PFSK-1 (cell line): ENCODE data around the gene PLEKHM3.

Source experiments
- FOXP2 ChIP-seq: optimal IDR thresholded peaks from 2 replicates; pipeline ENCODE3; 2011; ENCODE audit warnings: borderline replicate concordance, control low read depth, inconsistent platforms; ENCODE audit not compliant: insufficient read depth; ENCODE audit errors: extremely low read length, extremely low read depth
- POLR2AphosphoS5 ChIP-seq: IDR thresholded peaks from 2 replicates; pipeline ENCODE4 v1.6.1; 2012; ENCODE audit warnings: low read depth, mild to moderate bottlenecking, control low read depth, low read length, moderate library complexity
- REST ChIP-seq, 2 experiments: IDR thresholded peaks; 2 replicates each; pipeline versions ENCODE4 v1.6.1 to v1.8.0; 2011 to 2012; ENCODE audit warnings: low read depth in 2 of 2, low read length in 2 of 2, control low read depth in 1 of 2, inconsistent platforms in 1 of 2, mild to moderate bottlenecking in 1 of 2, moderate library complexity in 1 of 2; ENCODE audit not compliant: insufficient read depth in 1 of 2
- SIN3A ChIP-seq: IDR thresholded peaks from 2 replicates; pipeline ENCODE4 v1.6.1; 2012; ENCODE audit warnings: mild to moderate bottlenecking, low read length, moderate library complexity, borderline replicate concordance; ENCODE audit not compliant: insufficient read depth

GRCh38 chr2:208034503-208035140 is 9.3 kb upstream of the PLEKHM3 start:
- TF ChIP-seq POLR2AphosphoS5 (no peak), FOXP2 (no peak), REST (IDR thresholded peaks at IDR 0.05; ENCODE audit: insufficient read depth in 1 of 2, low read depth in 2 of 2, low read length in 2 of 2) (no peak), SIN3A (no peak)
